NCI-H526 (cell line): ENCODE results near the gene RAB11FIP4.
"Not testable (repeated sequence)": the region's sequence is repeated elsewhere in the genome, so short reads cannot be mapped to it uniquely, and the experiment has no call there.

Source experiments
- DNase-seq, 2 experiments: peaks; one replicate each; lab custom pipeline; 2025; lab: John Stamatoyannopoulos, UW

Gene RAB11FIP4, protein sequence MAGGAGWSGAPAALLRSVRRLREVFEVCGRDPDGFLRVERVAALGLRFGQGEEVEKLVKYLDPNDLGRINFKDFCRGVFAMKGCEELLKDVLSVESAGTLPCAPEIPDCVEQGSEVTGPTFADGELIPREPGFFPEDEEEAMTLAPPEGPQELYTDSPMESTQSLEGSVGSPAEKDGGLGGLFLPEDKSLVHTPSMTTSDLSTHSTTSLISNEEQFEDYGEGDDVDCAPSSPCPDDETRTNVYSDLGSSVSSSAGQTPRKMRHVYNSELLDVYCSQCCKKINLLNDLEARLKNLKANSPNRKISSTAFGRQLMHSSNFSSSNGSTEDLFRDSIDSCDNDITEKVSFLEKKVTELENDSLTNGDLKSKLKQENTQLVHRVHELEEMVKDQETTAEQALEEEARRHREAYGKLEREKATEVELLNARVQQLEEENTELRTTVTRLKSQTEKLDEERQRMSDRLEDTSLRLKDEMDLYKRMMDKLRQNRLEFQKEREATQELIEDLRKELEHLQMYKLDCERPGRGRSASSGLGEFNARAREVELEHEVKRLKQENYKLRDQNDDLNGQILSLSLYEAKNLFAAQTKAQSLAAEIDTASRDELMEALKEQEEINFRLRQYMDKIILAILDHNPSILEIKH

DNA sequence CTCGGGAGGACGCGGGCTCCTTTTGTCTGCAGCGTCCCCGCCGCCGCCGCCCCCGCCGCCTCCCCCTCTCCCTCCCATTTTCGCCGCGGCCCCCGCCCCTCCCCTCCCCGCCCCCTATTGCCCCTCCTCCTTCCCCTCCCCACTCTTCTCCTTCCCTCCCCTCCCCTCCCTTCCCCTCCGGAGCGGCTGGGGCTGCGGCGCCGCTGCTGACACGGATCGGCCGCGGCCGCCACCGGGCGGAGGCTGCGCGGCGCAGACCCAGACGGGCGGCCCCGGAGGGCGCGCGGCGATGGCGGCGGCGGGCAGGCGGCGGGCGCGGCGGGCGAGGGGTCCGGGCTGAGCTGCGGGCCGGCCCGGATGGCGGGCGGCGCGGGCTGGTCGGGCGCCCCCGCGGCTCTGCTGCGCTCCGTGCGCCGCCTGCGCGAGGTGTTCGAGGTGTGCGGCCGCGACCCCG lies at the start of gene RAB11FIP4:
RAB11FIP4 (plus strand) TSS at position 180 of the 454 bp plus-strand sequence; CDS start at position 358, 178 bp downstream.
- peak in 1 of 2 experiments; percentile 81 for DNase-seq

DNA sequence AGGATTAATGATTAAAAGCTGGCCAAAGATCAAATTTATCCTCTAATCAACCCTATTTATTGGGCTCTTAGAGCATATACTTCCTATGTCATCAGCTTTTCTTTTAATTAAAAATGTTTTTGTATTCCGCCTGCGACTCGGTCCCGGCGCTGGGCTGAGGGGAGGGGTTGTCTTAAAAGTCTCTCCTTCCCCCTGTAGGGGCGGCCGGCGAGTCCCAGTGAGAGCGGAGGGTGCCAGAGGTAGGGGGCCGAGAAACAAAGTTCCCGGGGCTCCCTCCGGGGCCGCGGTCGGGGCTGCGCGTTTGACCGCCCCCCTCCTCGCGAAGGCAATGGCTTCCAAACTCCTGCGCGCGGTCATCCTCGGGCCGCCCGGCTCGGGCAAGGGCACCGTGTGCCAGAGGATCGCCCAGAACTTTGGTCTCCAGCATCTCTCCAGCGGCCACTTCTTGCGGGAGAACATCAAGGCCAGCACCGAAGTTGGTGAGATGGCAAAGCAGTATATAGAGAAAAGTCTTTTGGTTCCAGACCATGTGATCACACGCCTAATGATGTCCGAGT lies 46.2 kb upstream of the RAB11FIP4 start:
- DNase-seq = not testable (repeated sequence)

DNA sequence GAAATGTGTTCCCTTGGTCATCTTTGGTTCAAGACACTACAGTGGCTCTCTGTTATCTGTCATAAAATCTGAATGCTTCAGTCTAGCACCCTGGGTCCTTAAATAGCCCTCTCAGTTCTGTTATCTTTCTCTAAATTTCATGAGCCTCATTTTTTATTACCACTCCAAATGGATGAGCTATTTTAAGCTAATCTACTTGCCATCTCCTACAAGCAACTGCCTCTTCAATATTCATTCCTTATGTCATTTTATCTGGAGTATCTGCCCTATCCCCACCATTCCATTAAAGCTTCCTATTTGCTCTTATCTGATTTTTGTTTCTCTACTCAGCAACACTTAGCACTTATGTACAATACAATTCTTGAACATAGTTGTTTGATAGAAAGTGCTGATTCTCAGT lies 42.0 kb upstream of the RAB11FIP4 start:
- DNase-seq = no peak

DNA sequence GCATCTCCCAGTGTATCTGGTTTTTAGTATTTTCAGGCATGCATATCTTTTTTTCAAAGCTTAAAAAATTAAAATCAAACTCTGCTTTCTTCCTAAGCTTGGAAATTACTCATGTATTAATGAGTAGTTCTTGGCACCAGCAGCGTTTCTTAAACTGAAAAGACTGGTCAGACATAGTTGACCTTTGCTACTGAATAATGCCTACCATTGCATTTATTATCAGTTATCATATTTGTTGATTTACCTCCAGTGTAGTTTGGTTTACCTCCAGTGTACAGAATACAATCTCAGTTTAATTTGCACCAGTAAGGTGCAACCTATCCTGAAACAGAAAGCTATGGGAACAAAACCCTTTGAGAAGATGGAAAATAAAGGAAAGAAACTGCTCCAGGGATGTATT lies 35.5 kb upstream of the RAB11FIP4 start:
- DNase-seq = no peak

DNA sequence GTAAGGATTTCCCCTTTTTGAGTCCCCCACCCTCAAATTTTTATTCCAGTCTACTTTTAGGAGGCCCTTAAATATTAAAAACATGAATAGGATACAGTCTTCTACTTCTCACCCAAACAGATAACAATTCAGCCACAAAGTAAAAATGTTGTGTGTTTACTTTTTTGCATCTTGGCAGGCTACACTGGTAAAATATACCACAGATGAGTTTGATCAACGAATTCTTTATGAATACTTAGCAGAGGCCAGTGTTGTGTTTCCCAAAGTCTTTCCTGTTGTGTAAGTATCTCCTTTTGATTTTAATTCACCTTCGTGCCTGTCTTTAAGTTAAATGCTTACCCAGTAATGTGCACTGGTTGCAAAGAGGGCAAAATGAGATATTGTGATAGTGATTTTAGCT lies 34.4 kb upstream of the RAB11FIP4 start:
- no peak for DNase-seq

DNA sequence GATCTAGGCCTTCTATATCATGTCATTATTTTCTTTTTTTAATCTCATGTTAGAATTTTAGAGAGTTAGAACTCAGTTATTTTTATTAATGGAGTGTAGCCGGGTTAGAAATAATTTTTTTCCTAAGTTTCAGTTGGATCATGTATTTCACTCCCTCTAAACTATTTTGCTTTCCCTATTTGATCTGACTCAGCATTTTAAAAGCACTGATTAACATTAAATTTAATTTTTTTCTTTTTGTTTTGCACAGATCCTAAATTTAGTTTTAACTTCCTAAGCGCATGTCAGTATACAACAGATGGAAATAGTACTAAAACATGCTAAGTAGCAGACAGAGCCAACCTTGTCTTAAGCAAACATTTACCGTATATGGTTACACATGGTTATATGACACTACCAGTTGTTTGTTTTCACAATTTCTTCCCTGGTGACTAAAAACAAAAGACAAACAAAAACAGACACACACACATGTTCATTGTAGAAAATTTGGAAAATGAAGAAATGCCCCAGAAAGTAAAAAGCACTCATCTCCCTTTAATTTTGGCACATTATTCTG lies 33.6 kb upstream of the RAB11FIP4 start:
- DNase-seq = peak in 1 of 2 experiments; percentile 36

DNA sequence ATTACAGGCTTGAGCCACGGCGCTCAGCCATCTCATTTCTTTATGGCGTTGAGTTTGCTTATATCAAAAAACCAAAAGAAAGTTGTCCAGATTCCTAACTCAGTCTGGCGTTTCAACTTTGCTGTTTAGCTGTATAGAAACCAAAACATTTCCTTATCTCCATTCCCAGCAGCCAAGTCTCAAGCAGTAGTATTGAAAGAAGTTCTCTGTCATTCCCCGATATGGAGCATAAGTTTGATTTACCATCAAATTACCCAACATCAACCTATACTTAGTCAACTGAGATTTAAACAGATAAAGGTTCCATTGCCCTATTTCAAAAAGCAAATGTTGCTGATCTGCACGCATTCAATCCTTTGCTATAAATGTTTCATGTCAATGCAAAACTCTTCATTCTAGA lies 27.5 kb upstream of the RAB11FIP4 start:
- DNase-seq = no peak

DNA sequence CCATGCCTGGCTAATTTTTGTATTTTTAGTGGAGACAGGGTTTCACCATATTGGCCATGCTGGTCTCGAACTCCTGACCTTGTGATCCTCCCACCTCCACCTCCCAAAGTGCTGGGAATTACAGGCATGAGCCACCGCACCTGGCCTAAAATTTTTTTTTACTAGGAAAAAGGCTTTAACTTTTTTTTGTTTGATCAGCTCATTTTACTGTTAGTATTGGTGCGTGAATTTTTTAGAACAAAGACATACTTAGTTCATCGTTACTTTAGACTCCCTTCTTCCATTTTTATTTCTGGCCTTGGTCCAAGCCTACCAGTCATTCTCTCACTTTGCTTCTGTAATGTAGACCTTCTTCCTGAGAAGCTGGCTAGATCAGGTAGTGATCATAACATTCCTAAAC lies 25.4 kb upstream of the RAB11FIP4 start:
- DNase-seq = no peak

DNA sequence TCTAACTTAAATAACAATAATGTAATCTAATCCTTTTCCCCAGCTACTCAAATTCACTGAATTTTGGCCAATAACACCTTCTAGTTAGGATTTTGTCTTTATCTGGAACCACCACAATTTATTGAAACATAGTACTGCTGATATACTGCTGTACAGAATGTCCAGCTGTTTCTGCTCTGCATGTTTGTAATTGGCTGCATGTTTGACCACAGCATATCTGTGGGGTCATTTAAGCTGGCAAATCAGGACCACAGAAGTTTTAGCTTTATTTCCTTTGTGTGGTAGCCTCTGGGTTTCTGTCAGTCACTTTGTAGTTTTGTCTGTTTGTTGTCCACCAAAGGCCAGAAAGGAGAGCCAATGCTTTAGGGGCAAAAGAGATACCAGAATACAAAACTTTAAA lies 22.2 kb upstream of the RAB11FIP4 start:
- DNase-seq = no peak

DNA sequence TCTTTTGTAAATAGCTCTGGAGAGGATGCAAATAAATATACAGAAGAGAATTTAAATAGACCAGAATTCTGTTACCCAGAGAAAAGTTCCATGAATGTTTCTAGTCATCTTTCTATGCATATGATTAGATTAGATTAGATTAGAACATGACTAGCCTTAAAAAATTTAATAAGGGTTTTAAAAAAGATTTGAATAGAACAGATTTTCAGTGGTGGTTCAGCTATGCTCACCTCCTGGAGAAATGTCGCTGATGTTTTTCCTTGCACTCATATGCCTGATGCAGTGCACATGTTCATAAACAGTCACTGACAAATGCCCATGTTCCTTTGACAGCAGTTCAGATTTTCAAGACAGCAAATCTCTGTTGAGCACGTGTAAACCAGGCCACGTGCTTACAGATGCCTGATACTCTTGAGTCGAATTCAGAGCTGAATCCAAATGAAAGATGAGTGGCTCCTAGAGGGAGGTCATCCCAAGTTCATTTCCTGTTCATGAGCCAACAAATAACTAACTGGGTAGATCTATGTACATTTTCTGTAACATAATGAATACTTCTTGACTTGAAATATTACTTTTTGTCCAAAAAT lies 19.9 kb upstream of the RAB11FIP4 start:
- peak in 1 of 2 experiments; percentile 6 for DNase-seq

DNA sequence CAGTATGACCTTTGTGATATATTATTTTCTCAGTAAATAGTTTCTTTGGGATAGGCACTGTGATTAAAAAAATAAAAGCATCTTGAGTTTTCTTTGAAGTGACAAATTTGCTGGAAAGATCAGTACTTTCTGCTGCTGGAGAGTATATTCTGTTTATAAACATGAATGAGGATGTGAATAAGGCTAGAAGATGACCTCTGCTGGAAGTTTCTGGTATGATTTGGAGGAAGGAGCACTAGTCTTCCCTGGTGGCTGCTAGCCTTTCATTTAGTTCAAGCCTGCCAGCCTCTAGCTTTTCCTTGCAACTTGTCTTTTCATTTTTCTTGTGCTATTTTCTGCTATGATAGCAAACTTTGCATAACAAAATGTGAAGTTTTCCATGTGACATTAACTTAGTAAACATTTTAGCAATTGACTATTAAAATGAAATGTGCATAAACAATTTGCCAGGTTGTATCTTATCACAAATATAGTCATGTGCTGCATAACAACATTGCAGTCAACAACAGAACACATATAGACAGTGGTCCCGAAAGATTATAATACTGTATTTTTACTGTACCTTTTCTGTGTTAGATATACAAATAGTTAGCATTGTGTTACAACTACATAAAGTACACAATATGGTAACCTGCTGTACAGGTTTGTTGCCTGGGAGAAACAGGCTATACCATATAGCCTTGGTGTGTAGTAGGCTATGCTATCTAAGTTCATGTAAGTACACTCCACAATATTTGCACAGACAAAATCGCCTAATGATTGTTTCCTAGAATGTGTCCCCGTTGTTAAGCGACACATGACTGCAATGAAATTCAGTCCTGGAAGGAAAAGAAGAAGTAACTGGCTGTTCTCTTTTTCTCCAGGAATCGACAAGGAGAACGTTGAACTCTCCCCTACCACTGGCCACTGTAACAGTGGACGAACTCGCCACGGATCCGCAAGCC lies 18.1 kb upstream of the RAB11FIP4 start:
- DNase-seq = peak; percentile 56 to 82

DNA sequence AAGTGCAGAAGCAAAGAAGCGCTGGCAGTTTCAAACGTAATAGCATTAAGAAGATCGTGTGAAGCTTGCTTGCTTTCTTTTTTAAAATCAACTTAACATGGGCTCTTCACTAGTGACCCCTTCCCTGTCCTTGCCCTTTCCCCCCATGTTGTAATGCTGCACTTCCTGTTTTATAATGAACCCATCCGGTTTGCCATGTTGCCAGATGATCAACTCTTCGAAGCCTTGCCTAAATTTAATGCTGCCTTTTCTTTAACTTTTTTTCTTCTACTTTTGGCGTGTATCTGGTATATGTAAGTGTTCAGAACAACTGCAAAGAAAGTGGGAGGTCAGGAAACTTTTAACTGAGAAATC lies 17.4 kb upstream of the RAB11FIP4 start:
- DNase-seq = no peak

DNA sequence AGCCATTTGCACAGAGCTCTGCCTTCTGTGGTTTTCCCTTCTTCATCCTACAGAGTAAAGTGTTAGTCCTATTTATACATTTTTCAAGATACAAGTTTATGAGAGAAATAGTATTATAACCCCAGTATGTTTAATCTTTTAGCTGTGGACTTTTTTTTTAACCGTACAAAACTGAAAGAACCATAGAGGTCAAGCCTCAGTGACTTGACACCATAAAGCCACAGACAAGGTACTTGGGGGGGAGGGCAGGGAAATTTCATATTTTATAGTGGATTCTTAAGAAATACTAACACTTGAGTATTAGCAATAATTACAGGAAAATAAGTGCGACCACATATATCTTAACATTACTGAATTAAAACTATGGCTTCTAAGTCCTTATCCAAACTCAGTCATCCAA lies 17.0 kb upstream of the RAB11FIP4 start:
- DNase-seq = no peak

DNA sequence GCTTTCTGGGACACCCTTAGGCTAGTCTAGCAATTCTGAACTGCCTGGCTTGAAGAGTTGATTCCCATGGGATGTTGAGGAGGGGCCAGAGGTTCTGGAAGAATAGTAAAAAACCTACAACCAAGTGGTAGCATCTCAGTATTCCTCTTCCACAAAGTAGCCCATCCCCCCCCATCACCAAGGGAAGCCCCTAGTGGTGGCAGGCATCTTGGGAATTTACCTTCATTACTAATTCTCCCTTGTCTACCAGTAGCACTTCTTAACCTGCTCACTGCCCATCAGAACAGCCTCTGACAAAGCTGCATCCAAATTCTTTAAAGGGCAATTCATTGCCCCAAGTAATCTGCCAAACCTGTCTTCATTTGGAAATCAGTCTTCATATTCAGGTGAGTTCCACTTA lies 12.8 kb upstream of the RAB11FIP4 start:
- no peak for DNase-seq

DNA sequence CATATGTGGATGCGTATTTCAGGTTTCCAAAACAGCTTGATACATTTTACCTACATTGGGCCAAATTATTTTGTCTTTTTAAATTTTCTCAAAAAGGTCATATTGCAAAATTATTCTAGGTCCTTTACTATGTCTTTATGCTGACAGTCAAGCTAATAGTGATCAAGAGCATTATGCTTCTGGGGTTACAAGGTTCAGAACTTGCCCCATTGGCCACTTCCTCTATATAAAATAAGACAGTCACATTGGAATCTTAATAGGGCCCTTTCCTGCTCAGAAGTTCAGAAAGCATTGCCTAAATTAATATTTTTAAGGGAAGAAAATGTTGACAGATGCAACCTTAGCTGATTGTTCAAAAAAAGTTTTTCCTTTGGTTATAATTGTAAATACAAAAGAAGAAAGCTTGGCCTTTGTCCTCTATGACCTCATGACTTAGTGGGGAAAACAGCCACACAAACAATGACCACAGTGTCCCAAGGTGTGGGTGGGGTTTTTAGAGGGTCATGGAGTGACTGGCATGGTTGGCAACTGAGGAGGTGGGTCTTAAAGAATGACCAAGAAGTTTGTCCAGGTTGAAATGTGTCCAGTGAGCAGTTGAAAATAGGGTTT lies 11.8 kb upstream of the RAB11FIP4 start:
- DNase-seq = no peak

DNA sequence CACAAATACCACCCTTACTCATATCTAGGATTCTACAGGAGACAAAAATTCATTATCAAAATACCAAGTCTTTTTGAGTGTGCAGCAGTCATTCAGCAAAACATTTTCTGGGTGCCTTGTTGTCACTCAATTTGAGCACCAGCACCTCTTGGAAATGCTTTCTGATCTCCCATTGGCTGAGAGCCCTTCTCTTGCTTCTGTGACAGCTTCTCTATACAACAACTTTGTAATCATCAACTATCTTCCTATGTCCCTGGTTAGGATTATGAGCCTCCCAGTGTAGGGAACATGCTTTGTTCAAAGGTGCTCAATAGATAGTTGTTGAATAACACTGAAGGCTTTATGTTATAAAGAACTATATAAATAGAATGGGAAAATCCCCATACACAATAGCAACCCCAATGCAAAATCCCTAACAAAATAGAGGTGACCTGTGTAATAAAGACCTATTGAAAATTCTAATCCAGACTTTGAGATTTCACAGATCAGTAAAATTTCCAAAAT lies 10.3 kb upstream of the RAB11FIP4 start:
- no peak for DNase-seq

DNA sequence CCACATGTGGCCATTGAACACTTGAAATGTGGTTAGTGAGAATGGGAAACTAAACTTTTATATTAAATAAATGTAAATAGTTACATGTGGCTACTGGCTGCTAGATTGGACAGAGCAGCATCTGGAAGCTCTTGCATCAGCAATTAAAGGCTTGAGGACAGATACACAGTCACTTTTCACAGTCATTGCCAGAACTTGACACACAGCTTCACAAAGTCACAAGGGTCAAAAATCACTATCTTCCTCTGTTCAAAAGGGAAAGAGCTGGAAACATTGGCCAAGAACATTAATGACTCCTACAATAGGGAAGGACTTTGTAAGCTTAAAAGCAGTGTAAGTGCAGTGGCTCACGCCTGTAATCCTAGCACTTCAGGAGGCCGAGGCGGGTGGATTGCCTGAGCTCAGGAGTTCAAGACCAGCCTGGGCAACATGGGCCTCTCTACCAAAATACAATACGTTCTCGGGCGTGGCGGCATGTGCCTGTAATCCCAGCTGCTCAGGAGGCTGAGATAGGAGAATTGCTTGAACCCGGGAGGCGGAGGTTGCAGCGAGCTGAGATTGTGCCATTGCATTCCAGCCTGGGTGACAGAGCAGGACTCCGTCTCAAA lies 8.7 kb upstream of the RAB11FIP4 start:
- not testable (repeated sequence) for DNase-seq

DNA sequence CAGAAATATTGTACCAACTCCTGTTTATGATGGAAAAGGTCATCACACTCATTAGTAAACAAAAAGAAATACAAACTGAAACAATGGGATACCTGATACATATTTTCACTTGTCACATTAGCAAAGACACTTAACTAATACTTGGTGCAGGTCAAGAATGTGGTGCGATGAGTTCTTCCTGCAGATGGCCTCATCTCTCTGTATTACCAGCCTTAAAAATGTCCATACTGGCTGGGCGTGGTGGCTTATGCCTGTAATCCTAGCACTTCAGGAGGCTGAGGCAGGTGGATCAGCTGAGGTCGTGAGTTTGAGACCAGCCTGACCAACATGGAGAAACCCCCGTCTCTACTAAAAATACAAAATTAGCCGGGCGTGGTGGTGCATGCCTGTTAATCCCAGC lies 8.0 kb upstream of the RAB11FIP4 start:
- peak in 1 of 2 experiments; percentile 31 for DNase-seq

DNA sequence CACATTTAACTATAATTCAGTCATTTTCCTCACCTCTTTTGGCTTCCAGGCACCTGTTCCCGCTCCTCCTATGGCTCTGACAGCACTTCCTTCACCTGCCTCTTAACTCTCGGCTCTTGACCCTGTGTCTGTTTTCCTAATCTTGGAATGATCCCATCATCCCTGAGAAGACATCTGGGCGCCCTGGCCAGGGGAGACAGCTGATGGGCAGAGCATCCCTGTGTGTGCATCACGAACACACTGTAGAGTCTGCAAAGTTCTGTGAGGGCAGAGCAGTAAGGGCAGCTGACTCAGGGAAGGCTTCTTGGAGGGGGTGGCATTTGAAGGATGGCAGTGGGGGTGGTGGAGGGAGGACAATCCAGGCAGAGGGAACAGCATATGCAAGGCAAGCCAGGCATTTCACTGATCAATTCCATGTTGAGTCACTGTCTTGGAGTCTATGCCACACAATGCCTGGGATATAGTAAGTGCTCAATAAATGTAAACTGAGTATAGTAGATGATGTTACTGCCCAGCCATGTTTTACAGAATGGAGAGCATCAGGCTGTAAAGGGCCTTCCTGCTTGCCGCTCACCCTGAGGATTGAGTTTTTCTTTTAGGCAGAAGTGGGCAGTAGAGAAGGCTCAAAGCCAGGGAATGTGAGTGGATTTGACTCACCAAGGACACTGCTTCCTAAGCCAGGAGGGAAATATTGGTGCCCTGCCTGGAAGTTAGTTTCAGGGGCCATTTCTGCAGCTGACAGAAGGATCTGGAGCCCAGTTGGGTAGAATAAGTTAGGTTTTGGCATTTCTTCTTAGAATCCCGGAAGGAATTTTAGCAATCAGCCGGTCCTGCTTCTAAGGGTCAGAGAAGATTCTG lies 5.8 kb upstream of the RAB11FIP4 start:
- DNase-seq = no peak
